ENCODE data around the gene FGF2.

DNA sequence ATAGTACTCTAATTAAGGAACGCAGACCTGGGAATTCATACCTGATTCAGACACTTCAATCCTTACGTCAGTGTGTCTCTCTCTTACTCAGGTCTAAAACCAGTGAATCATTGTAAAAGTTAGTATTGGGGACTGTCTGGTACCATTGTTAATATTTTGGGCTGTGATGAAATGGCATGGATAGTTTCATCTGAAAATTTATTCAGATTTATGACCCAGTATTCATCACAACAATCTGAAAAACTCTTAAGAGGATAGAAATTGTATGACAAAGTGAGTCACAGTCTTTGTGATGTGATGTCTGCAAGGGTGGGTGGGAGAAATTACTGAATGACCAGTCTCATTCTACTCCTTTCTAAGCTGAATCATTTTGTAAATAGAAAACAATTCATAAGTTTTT, 10.3 kb downstream of the FGF2 start:
- no peak for TF ChIP-seq POLR2AphosphoS5 (IDR thresholded peaks at IDR 0.05)
- TF ChIP-seq, protein P1, sequence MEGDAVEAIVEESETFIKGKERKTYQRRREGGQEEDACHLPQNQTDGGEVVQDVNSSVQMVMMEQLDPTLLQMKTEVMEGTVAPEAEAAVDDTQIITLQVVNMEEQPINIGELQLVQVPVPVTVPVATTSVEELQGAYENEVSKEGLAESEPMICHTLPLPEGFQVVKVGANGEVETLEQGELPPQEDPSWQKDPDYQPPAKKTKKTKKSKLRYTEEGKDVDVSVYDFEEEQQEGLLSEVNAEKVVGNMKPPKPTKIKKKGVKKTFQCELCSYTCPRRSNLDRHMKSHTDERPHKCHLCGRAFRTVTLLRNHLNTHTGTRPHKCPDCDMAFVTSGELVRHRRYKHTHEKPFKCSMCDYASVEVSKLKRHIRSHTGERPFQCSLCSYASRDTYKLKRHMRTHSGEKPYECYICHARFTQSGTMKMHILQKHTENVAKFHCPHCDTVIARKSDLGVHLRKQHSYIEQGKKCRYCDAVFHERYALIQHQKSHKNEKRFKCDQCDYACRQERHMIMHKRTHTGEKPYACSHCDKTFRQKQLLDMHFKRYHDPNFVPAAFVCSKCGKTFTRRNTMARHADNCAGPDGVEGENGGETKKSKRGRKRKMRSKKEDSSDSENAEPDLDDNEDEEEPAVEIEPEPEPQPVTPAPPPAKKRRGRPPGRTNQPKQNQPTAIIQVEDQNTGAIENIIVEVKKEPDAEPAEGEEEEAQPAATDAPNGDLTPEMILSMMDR (IDR thresholded peaks at IDR 0.05) = no peak
